ENCODE measurements around the gene SKOR1.
A peak's percentile ranks its signal among the peaks of the same experiment; 100 is the strongest.

SKOR1 gene, protein sequence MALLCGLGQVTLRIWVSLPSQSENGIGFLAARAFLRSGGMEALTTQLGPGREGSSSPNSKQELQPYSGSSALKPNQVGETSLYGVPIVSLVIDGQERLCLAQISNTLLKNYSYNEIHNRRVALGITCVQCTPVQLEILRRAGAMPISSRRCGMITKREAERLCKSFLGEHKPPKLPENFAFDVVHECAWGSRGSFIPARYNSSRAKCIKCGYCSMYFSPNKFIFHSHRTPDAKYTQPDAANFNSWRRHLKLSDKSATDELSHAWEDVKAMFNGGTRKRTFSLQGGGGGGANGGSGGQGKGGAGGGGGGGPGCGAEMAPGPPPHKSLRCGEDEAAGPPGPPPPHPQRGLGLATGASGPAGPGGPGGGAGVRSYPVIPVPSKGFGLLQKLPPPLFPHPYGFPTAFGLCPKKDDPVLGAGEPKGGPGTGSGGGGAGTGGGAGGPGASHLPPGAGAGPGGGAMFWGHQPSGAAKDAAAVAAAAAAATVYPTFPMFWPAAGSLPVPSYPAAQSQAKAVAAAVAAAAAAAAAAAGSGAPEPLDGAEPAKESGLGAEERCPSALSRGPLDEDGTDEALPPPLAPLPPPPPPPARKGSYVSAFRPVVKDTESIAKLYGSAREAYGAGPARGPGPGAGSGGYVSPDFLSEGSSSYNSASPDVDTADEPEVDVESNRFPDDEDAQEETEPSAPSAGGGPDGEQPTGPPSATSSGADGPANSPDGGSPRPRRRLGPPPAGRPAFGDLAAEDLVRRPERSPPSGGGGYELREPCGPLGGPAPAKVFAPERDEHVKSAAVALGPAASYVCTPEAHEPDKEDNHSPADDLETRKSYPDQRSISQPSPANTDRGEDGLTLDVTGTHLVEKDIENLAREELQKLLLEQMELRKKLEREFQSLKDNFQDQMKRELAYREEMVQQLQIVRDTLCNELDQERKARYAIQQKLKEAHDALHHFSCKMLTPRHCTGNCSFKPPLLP

DNA sequence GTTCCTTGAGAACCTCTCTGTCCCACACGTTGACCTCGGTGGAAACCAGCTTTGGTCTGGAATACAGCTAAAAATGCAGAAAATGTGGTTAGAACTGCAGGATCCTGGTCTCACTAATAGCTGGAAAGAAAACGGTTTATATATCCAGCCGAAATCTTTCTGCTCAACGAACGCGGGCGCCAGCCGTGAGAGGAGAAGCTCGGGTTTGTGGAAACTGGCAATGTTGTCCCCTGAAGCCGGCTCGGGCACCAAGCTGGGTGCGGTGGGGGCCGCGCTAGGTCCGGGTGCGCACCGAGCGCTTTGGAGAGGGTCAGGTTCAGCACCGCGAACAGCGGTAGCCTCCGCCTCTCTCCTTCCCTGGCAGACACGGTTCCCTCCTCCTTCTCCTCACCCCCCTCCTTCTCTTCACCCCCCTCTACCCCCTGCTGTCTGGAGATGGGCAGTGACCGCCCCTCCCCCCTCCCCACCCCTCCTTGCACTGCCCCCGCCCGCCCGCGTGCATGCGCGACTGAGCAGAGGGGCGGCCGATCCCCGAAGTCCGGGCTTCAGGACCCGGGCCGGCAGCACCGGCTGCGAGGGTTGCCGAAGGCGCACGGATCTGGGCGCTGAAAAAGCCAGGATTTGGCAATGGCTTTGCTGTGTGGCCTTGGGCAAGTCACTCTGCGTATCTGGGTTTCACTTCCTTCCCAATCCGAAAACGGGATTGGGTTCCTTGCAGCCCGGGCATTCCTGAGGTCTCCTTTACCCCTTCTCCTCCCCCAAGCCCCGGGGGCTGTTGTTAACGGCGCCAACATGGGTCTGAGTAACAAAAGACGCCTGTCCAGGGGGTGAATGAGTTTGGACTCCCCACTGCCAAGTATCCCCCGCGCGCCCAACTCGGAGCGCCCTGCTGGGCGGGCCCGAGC lies at the start of gene SKOR1:
Gene SKOR1 (plus strand): TSS at position 534 of the 905 bp plus-strand sequence. CDS start 94 bp downstream, at position 628.
- DNase-seq, result no peak

DNA sequence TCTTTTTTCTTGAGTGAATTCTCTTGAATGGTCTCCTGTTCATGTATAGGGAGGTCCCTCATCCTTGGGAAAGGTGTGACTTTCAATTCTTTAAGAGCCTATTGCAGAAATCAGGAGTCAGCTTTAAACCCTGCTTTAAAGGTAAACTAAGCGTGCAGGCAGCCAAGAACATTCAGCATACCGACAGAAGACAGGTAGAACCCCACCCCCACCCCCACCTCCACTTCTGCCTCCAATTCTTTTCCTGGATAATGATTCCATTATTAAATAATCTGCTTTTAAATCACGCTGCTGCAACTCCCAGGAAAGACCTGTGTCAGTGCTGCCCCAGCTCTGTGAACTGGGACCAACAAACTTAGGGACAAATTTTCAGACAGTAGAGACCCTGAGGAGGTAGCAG lies 49.3 kb upstream of the SKOR1 start:
- DNase-seq, result no peak

DNA sequence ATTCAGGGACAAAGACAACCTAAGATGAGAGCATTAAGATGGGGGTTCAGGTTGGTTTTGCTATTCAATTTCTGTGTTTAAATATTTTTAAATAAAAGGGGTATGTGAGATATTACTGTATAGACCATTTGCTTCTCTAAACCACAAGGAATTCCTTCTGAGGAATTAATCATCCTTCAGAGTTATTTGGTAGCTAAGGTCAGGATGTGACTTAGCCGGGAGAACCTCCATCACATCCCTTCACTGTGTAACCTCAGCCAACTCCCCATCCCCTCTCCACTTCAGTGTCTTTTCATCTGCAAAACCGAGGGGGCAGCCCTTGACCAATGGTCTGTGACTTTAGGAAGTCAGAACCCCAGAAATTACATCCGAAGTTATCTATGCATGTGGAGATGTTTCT lies 48.7 kb upstream of the SKOR1 start:
- DNase-seq, result no peak

DNA sequence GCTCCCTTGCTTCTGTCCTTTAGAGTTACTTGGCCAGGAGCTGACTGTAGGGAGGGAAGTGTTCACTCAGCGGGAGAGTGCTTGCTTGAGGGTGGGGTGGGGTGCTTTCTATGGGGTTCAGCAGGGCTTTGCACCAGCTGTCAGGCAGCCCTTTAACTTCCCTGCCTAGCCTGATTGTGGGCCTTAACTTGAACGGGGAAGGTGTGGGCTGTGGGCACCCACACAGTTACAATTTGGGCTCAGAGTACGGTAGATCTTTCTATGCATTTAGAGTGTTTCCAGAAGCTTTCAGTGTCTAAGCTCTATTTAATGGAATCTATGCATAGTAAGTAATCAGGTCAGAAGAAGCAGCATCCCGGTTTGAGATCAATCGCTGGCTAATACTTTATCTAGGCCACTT lies 48.2 kb upstream of the SKOR1 start:
- no peak for DNase-seq

DNA sequence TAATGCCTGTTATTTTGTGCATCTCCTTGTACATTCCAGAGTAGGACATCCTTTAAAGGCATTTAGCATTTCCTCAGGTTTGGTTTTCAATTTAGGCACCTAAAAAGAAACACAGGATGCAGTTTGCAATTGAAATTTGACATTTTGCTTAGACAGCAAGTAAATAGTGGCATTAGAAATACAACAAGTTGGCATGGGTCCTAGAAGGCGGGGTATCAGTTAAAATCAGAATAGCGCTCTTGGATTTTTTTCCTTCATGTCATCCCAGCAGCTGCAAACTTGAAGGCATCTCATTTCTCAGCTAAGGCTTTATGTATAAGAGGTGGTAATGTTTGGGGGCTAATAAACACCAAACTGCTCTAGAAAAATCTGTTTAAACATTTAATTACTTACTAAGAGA lies 47.5 kb upstream of the SKOR1 start:
- no peak for DNase-seq

DNA sequence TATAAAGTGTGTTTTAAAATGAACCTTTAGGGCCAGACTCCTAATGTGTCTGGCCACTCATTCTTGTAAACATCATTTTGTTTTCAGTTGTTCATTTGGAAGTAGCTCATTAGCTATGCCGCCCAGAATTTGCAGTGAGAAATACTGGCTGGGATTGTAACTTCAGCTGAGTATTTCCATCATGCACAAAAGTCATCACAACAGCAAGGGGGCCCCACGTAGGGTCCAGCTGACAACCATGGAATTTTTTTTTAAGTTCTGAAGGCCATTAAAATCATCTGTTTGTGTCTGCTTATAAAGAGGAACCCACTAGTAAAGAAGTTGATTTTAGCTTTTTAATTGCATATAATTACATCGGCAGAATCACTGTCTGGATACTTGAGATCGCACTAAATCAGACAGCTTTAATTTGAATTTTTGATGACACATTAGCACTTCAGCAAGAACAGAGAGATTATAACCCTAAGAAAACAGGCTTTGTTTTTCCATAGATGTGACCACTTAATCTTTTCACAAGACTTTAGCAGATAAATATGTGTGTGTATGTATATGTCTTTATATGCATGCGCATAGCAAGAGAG lies 46.3 kb upstream of the SKOR1 start:
- DNase-seq, result no peak

DNA sequence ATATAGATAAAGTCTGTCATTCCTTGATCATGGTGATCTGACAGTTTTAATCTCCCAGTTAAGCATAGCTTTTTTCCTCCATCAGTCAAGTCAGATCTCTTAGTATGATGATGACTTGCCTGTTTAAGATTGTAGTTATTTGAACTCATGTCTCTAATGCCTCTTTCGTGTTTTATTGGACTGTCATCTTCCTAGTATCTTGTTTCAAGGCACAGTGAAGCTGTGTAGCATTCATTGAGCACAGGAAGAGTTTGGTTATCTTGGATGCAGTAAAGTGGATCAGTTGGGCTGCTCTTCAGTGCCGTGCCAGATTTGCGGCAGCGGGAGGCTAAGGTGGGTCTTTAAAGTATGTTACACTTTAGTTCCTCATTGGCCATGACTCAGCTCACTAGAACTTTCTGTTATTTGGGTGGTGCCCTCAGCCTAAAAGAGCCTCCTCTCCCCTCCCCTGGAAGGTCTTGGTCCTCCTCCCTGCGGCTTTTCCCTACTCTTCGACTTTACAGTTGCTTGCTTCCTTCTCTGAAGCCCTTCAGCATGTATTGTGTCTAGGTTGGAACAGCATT lies 45.7 kb upstream of the SKOR1 start:
- DNase-seq, result no peak

DNA sequence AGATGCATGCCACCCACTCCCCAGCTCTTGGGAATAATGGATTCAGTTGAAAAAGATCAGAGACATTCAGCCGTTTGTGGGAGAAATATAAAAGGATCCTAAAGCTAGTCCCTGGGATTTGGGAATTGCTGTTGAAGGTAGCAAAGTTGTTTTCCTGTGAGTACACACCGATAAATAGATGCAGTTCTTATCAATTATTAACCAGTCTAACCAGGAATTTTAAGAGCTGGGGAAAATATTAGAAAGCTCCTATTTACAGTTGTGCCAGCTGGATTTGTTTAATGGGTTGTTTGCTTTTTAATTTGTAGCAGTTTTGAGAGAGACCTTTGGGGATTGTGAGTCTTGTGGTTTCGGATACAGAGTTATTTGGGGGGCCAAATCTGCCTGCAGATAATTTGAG lies 44.2 kb upstream of the SKOR1 start:
- DNase-seq, result no peak

DNA sequence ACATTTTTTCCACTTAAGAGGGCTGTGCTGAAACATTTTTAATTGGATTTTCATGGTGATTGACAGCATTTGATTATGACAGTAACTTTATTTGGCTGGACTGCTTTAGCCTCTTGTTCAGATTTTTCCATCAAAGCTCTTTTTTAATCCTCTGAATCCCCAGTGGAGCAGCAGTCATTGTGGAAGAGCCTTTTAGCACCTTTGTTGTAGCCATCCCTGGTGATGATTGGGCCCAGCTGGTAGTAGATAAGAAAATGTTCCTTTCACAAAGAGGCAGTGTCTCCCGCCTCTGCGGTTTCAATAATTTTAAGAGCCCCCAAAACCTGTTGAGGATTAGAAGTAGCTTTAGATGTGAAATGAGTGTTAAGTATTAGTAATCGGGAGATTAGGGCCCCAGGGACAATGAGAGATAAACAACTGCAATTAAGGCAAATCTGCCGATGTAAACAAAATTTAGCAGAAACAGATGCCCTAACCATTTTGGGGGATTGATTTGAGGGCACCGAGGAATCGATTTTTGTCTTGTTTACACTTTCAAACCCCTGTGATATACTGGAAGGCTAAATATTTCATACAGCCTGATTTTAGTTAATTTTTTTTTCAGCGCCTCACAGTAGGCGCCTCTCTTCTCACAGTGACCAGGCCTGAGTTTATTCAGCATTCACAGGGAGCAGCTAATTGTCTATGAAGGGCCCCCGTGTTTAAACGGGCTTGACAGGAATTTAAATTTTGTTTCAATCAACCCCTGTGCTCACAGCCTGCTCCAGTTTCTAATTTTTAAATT lies 43.2 kb upstream of the SKOR1 start:
- no peak for DNase-seq

DNA sequence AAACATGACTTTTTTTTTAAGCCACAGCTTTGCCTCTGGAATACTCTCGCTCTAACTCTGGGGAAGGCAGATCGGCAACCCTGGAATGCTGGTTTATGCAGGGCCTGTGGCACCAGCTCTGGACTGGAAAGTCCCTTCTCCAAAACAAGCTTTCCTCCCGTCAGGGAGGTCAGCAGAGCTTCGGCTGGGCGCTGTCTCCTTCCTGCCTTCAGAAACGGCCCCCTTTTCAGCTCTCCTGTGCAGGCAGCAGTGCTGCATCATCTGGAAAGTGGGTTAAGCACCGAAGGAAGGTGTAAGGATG lies 42.7 kb upstream of the SKOR1 start:
- no peak for DNase-seq

DNA sequence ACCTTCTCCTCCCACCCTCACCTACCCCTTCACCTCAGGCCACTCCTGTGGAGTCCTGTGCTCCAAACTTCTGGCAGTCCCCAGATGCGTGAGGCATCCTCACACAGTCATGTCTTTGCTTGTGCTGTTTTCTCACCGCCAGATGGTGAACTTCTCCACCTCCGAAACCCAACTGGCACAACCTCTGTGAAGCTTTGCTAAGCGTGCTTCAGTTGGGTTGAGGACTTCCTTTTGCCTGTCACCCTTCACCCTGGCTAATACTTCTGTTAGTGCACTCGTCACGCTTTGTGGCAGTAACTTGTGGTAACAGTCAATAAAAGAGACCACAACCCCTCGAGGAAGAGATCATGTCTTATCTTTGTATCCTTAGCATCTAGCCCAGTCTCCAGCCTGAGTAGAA lies 42.0 kb upstream of the SKOR1 start:
- no peak for DNase-seq

DNA sequence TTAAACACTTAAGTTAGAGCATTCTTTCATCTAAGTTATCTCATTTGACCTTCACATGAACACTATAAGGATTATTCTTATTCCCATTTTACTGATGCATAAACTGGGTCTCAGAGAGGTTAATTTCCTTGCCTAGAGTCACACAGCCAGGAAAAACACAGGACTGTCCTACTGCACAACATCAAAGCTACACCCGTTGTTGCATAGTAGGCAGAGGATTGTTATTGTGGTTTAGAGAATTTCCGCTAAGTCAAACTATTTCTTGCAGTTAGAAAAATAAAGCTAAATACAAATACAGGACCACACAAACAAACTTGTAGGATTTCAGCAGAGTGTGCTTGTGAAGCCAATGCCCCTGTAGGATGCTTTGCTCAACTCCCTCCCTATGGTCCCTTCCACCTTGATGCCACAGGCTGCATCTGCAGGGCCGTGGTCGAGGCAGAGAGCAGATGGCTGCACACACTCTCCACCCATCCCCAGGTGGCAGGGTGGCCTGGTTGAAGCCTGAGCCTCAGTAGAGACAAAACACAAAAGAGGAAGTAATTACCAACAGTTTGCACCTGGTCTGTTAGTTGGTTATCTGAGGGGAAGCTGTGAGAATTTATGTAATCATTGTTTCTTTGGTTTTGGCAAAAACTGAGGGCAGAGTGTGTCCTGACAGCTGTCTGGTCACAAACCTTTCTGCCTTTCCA lies 41.1 kb upstream of the SKOR1 start:
- DNase-seq, result no peak

DNA sequence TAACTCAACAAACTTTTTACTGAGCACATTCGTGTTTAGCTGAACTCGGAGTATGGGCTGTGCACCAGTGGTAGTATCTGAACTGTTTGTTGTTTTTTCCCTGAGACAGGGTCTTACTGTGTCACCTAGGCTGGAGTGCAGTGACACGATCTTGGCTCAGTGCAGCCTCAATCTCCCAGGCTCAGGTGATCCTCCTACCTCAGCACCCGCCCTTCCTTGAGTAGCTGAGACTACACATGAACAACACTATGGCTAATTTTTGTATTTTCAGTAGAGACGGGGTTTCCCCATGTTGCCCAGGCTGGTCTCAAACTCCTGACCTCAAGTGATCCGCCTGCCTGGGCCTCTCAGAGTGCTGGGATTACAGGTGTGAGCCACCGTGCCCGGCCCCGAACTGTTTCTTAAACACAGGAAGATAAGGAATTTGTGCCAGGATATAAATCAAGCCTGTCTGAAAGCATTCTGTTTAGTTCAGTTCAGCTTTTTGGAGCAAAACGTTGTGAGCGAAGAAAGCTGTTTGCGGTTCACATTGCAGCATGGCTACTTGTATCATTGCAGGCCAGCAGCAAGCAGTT lies 40.4 kb upstream of the SKOR1 start:
- DNase-seq, result no peak

DNA sequence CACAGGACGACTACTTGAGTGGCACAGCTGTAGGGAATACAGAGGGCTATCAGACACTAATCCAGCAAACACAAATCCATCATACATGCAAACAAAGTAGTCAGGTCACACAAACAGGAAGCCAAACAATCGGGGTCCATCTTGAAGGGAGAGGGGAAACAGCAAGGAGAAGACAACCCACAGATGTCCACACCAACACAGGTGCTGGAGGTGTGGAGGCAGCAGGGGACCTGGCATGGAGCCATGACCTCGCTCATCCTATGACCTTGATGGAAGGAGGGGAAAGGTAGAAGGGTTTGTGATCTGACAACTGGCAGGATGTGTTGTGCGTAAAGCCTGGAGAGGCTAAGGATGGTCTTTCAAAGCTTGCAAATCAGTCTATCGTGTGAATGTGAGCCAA lies 39.9 kb upstream of the SKOR1 start:
- no peak for DNase-seq

DNA sequence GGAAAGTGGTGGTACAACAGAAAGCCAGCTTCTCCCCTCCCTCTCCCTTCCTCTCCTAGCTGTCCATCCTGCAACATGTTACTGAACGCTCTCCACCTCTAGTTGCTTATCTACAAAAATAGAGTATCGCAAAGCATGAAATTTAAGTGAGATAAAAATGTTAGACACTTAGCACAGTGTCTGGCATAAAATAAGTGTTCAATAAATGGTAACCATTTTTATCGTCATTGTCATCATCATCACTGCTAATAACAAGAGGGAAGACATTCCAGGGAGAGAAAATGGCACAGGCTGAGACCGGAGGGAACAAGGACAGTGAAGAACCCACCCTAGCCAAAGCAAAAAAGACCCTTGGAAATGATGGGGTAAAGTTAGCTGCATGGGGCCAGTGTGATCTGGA lies 38.7 kb upstream of the SKOR1 start:
- no peak for DNase-seq

DNA sequence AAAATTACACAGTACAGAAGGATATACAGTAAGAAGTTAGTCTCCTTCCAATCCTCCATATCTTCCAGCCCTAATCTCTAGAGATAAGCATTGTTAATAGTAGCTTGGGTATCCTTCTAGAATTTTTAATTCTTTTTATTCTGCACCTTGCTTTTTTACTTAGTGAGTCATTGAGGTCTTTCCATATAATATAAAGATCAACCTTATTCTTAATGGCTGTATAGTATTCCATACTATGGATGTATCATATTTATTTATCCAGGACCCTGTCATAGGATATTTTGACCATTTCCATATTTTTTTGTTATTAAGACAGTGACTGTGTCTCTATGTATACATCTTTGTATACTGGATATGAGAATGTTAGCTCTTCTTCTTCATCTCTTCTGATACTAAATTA lies 36.3 kb upstream of the SKOR1 start:
- DNase-seq, result no peak

DNA sequence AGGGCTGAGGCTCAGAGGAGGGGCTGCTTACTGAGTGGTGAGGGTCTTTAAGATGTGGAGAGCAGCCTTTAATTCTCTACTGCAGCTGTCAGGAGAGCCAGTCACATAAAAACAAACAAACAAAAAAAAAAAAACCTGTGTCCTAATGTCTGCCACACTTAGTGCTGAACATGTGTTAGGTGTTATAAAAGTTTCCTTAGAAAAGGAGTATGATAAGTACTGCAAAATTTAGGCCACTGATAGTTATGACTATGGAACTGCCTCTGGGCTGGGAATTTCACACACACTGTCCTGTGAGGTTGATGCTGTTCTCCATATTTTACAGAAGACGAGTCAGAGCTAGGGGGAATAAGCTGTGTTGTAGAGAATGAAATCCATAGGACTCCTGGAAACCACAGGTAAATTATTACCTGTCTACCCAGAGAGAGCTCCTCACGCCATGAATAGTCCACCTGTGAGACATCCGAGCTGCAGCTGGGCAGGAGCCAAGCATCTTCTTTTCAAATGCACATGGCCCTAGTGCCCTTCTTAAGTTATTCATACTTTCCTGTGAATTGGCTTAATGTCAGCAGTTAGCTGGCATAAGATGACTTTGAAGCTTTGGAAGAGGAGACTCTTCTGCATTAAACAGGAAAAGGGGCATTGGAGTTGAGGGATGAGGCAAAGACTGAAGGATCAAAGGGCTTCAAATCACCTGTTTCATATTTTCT lies 34.5 kb upstream of the SKOR1 start:
- DNase-seq, result no peak

DNA sequence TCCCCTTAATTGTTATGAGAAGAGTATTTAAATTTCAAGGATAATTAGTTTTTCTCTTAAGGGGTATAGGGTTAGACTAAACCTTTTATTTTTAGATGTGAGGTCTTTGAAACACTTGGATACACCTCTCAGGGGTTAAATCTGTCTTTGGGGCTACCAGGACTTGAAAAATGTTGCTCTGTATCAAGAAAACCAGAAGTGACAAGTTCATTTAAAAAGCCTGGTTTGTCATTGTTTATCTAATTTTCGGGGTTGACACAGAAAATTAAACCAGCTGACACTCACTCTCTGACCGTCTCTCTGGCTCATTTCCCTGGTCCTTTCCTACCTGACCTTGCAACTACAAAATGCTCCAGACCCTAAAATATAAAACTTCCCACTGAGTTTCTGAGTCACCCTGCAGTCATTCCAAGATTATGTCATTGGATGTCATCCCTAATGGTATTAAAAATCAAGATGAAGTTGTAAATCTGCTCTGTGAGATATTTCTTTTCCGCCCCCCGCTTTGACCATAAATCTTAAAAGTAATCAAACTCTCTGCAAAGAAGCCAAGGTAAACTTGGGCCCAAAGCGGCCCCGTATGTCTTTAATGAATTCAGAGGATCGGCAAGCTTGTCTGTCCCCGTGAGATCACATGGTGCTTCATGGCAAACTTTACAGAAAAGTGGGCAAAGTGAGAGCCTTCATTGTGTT lies 32.9 kb upstream of the SKOR1 start:
- DNase-seq, result peak in 1 of 2 experiments; percentile 33
